Measurements from ENCODE around the gene RELB. TPM values are rescaled to one million over a fixed set of nuclear protein-coding genes. Genes with fewer than 3 reads are reported as not detected.

RELB gene
- total and polyA plus RNA-seq, 9 of the 15 experiments (the other 6 are each of a cell fraction or from before 2014, with no cell fraction given), result 0.15 to 1.1 (median 0.28) TPM; not detected in 2

- TF ChIP-seq BCLAF1 (IDR thresholded peaks at IDR 0.05; ENCODE audit: borderline replicate concordance in 1 of 2, control insufficient read depth in 1 of 2, low read depth in 2 of 2, low read length in 1 of 2), result no peak
- TF ChIP-seq GTF3C2 (IDR thresholded peaks at IDR 0.05; ENCODE audit: borderline replicate concordance, extremely low read depth, insufficient read length), result no peak
- TF ChIP-seq EZH2 (IDR thresholded peaks at IDR 0.05; ENCODE audit: borderline replicate concordance, low read depth, low read length), result no peak
- no peak for TF ChIP-seq ETV6 (IDR thresholded peaks at IDR 0.05; ENCODE audit: borderline replicate concordance in 1 of 2, low read depth in 2 of 2, low read length in 1 of 2)
- no peak for TF ChIP-seq ETV6 (CRISPR knock-in tag; IDR thresholded peaks at IDR 0.05; ENCODE audit: borderline replicate concordance)
- TF ChIP-seq MAFK (IDR thresholded peaks at IDR 0.05; ENCODE audit: low read length), result no peak
- TF ChIP-seq DDX20 (tag; IDR thresholded peaks at IDR 0.05; ENCODE audit: low read depth), result no peak
- TF ChIP-seq DNMT1 (IDR thresholded peaks at IDR 0.05), result no peak
- TF ChIP-seq SAFB2 (IDR thresholded peaks at IDR 0.05; ENCODE audit: borderline replicate concordance, low read depth, low read length, severe bottlenecking), result no peak
- TF ChIP-seq NCOA2 (IDR thresholded peaks at IDR 0.05; ENCODE audit: partially characterized antibody in 2 of 2), result no peak
- no peak for TF ChIP-seq ELF1 (tag; IDR thresholded peaks at IDR 0.05)
- TF ChIP-seq PURB (CRISPR knock-in tag; IDR thresholded peaks at IDR 0.05; ENCODE audit: low read depth), result no peak
- TF ChIP-seq TEAD1 (CRISPR knock-in tag; IDR thresholded peaks at IDR 0.05), result no peak
- TF ChIP-seq PRDM10 (IDR thresholded peaks at IDR 0.05; ENCODE audit: partially characterized antibody), result no peak
- peak; percentile 0; the same call in 1 of the 2 replicates for TF ChIP-seq RBFOX2 (IDR thresholded peaks at IDR 0.05; ENCODE audit: low read depth, low read length)
- TF ChIP-seq ZNF717 (CRISPR knock-in tag; IDR thresholded peaks at IDR 0.05), result no peak
Measured at GRCh38 chr19:44955505-44956439, 45.5 kb upstream of the RELB start (continued).

Data from K562 (cell line).